GM21723 (cell line): Measurements from ENCODE around the gene QRICH1.

Experiments used
- ATAC-seq: cut with Tn5 transposase; IDR thresholded peaks from one replicate; pipeline ENCODE4 v1.9.1; 2021; ENCODE audit warnings: mild to moderate bottlenecking, moderate library complexity; ENCODE audit not compliant: unreplicated experiment

The QRICH1 gene

GRCh38 chr3:49119439-49119838 is 25.6 kb upstream of the QRICH1 start:
- no peak for ATAC-seq

GRCh38 chr3:49119036-49119435 is 25.2 kb upstream of the QRICH1 start:
- no peak for ATAC-seq

- ATAC-seq: no peak
Measured at GRCh38 chr3:49112262-49112661, 18.4 kb upstream of the QRICH1 start.

- ATAC-seq: no peak
Measured at GRCh38 chr3:49111347-49111746, 17.5 kb upstream of the QRICH1 start.

GRCh38 chr3:49110780-49111179 is 16.9 kb upstream of the QRICH1 start:
- ATAC-seq: no peak

- ATAC-seq: no peak
Measured at GRCh38 chr3:49108346-49108745, 14.5 kb upstream of the QRICH1 start.

GRCh38 chr3:49104427-49105291 is 10.8 kb upstream of the QRICH1 start, which contains the start of gene QARS1:
TSS of gene QARS1 (minus strand) at chr3:49104757. CDS start at chr3:49104733, 24 bp downstream.
- peak; percentile 86 for ATAC-seq

GRCh38 chr3:49104052-49104426 is 10.2 kb upstream of the QRICH1 start:
- ATAC-seq: no peak

- ATAC-seq: no peak
Measured at GRCh38 chr3:49100046-49100615, 6.3 kb upstream of the QRICH1 start.

- ATAC-seq: no peak
Measured at GRCh38 chr3:49098910-49099630, 5.2 kb upstream of the QRICH1 start.

GRCh38 chr3:49098429-49098828 is 4.6 kb upstream of the QRICH1 start:
- ATAC-seq: no peak

- peak; percentile 43 for ATAC-seq
Measured at GRCh38 chr3:49092938-49093852, 676 bp downstream of the QRICH1 start.

- no peak for ATAC-seq
Measured at GRCh38 chr3:49081429-49081828, 12.4 kb downstream of the QRICH1 start.

- ATAC-seq: no peak
Measured at GRCh38 chr3:49079270-49079669, 14.6 kb downstream of the QRICH1 start.

- no peak for ATAC-seq
Measured at GRCh38 chr3:49076646-49077045, 17.2 kb downstream of the QRICH1 start.

- no peak for ATAC-seq
Measured at GRCh38 chr3:49076116-49076515, 17.8 kb downstream of the QRICH1 start.

GRCh38 chr3:49058011-49058410 is 35.9 kb downstream of the QRICH1 start:
- ATAC-seq: no peak

GRCh38 chr3:49057268-49057667 is 36.6 kb downstream of the QRICH1 start:
- ATAC-seq: no peak

- ATAC-seq: no peak
Measured at GRCh38 chr3:49054344-49054862, 39.5 kb downstream of the QRICH1 start.

- no peak for ATAC-seq
Measured at GRCh38 chr3:49053543-49053942, 40.3 kb downstream of the QRICH1 start.
